Measurements from ENCODE around the gene MATN1. TPM values are rescaled to one million over a fixed set of nuclear protein-coding genes. Genes with fewer than 3 reads are reported as not detected.

Gene MATN1
- total and polyA plus RNA-seq, 9 donors, result 0.10 to 0.95 (median 0.51) TPM

DNA sequence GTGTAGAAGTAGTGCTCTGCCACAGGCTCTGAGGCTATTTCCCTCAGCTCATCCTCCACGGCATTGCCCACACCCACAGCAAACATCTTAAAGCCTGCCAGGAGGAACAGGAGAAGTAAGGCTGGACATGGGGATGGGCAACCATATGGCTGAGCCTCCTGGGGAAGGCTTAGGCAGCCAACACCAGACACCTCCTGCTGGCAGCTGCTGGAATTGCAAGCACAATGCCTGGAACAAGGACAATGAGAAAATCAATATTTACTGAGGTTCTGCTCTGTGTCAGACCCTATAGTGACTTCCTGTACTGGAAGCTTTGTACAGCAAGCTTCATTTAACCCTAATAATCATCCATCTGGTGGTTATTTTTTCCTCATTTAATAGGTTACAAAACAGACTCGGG is 8.2 kb downstream of the MATN1 start:
- H3K4me3 ChIP-seq, result no peak overlapping the region
- H3K27me3 ChIP-seq, result no peaks in the 10 kb centered on the region
- WGBS, 3 donors, result 82 to 90% (median 85%) methylated on average over 2 of the region's 2 CpGs
- intact Hi-C loops (cut with DNase I), result no loop called here
- no peaks in the 10 kb centered on the region for H3K9me3 ChIP-seq
- H3K36me3 ChIP-seq, result no peaks in the 10 kb centered on the region
- TF ChIP-seq, protein P1, sequence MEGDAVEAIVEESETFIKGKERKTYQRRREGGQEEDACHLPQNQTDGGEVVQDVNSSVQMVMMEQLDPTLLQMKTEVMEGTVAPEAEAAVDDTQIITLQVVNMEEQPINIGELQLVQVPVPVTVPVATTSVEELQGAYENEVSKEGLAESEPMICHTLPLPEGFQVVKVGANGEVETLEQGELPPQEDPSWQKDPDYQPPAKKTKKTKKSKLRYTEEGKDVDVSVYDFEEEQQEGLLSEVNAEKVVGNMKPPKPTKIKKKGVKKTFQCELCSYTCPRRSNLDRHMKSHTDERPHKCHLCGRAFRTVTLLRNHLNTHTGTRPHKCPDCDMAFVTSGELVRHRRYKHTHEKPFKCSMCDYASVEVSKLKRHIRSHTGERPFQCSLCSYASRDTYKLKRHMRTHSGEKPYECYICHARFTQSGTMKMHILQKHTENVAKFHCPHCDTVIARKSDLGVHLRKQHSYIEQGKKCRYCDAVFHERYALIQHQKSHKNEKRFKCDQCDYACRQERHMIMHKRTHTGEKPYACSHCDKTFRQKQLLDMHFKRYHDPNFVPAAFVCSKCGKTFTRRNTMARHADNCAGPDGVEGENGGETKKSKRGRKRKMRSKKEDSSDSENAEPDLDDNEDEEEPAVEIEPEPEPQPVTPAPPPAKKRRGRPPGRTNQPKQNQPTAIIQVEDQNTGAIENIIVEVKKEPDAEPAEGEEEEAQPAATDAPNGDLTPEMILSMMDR (IDR thresholded peaks at IDR 0.05), result no peak
- TF ChIP-seq POLR2A (IDR thresholded peaks at IDR 0.05) (no peak), EP300 (IDR thresholded peaks at IDR 0.05) (no peak)
- peaks cover 1% of the 10 kb centered on the region for H3K4me1 ChIP-seq (ENCODE audit: insufficient read depth)
- H3K27ac ChIP-seq, result no peak overlapping the region
- no peak for DNase-seq

DNA sequence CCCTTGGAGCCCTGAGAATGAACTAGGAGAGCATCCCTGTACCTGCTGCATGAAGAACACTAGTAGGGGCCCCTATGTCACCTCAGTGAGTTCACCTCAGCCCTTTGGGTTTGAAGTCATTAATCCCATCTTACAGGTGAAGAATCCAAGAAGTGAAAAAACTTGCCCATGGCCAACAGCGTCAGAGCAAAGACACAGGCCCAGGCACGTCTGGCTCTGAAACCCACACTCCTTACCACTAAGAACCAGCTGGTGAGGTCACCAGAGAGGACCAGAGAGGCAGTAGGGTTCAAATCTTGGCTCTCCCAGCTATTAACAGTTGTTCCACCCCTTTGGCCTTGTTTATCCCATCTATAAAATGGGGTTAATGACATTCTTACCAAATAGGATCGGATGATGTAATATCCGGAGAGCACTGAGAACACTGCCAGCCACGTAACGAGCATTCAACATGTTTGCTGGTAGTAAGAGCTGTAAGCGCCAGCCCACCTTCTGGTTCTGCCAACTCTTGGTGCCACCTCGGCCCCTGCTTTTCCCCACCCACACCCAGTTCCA is 8.8 kb downstream of the MATN1 start:
- Histone ChIP-seq H3K4me3 (no peak overlapping the region), H3K27ac (no peak overlapping the region), H3K4me1 (ENCODE audit: insufficient read depth) (peaks cover 1% of the 10 kb centered on the region), H3K27me3 (no peaks in the 10 kb centered on the region), H3K36me3 (no peaks in the 10 kb centered on the region), H3K9me3 (no peaks in the 10 kb centered on the region)
- WGBS, 3 donors, result 92 to 94% (median 94%) methylated on average over 8 of the region's 8 CpGs
- DNase-seq, result no peak
- intact Hi-C loops (cut with DNase I), result no loop called here
- TF ChIP-seq POLR2A (IDR thresholded peaks at IDR 0.05), result no peak
- no peak for TF ChIP-seq EP300 (IDR thresholded peaks at IDR 0.05)
- TF ChIP-seq, protein P1 (IDR thresholded peaks at IDR 0.05), result no peak

DNA sequence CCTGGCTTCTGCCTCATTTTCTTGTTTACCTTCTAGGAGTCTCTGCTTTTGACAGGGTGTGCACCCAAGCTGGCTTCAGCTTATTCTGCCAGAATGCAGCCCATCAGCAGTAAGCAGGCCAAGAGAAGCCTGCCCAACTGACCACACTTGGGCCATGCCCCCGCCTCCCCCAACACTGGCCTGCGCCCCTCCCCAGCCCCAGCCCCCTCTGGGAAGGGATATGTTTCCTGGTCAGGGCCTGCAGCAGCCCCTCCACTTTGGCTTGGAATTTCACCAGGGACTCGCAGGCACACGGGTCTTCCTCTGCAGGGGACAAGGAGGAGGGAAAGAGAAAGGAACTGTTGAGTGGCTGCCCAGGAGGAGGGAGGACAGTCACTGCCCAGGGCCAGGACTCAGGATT is 9.4 kb downstream of the MATN1 start:
- Histone ChIP-seq H3K27ac (no peak overlapping the region), H3K27me3 (no peaks in the 10 kb centered on the region), H3K4me3 (no peak overlapping the region), H3K36me3 (no peaks in the 10 kb centered on the region), H3K9me3 (no peaks in the 10 kb centered on the region), H3K4me1 (ENCODE audit: insufficient read depth) (no peaks in the 10 kb centered on the region)
- 56 to 68% (median 62%) methylated on average over 4 of the region's 4 CpGs for WGBS, 3 donors
- TF ChIP-seq EP300 (IDR thresholded peaks at IDR 0.05) (no peak), POLR2A (IDR thresholded peaks at IDR 0.05) (no peak)
- TF ChIP-seq, protein P1 (IDR thresholded peaks at IDR 0.05), result no peak
- intact Hi-C loops (cut with DNase I), result no loop called here
- no peak for DNase-seq

DNA sequence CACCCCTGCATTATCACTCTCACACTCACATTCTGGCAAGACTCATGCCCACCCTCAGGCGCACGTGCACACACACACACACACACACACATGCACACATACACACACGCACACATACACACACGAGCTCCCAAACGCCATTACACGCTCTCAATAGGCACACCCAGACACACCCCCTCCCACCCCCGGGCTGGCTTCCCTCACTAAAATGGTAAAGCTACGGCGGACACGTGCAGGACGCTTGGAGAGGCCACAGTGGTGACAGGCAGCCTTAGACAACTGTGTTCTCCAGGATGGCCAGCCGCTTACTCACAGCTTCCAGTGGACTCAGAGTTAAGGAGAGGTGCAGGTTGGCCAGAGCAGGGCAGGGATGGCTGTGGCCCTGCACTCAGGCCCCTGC is 10.1 kb downstream of the MATN1 start:
- Histone ChIP-seq H3K36me3 (no peaks in the 10 kb centered on the region), H3K4me3 (no peak overlapping the region), H3K27ac (no peak overlapping the region), H3K27me3 (no peaks in the 10 kb centered on the region), H3K9me3 (no peaks in the 10 kb centered on the region), H3K4me1 (ENCODE audit: insufficient read depth) (no peaks in the 10 kb centered on the region)
- intact Hi-C loops (cut with DNase I), result no loop called here
- 29 to 36% (median 31%) methylated on average over 12 of the region's 12 CpGs for WGBS, 3 donors
- no peak for DNase-seq
- TF ChIP-seq POLR2A (IDR thresholded peaks at IDR 0.05), result no peak
- TF ChIP-seq EP300 (IDR thresholded peaks at IDR 0.05), result no peak
- TF ChIP-seq, protein P1 (IDR thresholded peaks at IDR 0.05), result no peak
